Duodenal mucosa (tissue), 2 donors: ENCODE measurements around the gene RPL6.

Source experiments
- H3K27ac ChIP-seq: one replicate; pipeline ENCODE4 v1.7.0; 2013; ENCODE audit warnings: low read depth, low read length
- H3K27me3 ChIP-seq, 2 donors: one replicate each; pipeline ENCODE4 v1.7.0; 2013; ENCODE audit warnings: low read length in 2 of 2, control low read depth in 1 of 2; ENCODE audit not compliant: insufficient read depth in 2 of 2, control insufficient read depth in 1 of 2
- H3K36me3 ChIP-seq, 2 donors: one replicate each; pipeline ENCODE4 v1.7.0; 2013; ENCODE audit warnings: low read length in 2 of 2, control low read depth in 1 of 2; ENCODE audit not compliant: insufficient read depth in 2 of 2, control insufficient read depth in 1 of 2
- H3K4me1 ChIP-seq, 2 donors: one replicate each; pipeline ENCODE4 v1.7.0; 2013; ENCODE audit warnings: low read length in 2 of 2, control low read depth in 1 of 2; ENCODE audit not compliant: insufficient read depth in 2 of 2, control insufficient read depth in 1 of 2
- H3K4me3 ChIP-seq, 2 donors: one replicate each; pipeline ENCODE4 v1.7.0; 2013; ENCODE audit warnings: low read length in 2 of 2, low read depth in 1 of 2
- H3K9ac ChIP-seq, 2 donors: one replicate each; pipeline ENCODE4 v1.7.0; 2013; ENCODE audit warnings: low read length in 2 of 2, low read depth in 1 of 2
- H3K9me3 ChIP-seq, 2 donors: one replicate each; pipeline ENCODE4 v1.7.0; 2013; ENCODE audit warnings: low read length in 2 of 2, control low read depth in 1 of 2; ENCODE audit not compliant: control insufficient read depth in 1 of 2

Gene RPL6

DNA sequence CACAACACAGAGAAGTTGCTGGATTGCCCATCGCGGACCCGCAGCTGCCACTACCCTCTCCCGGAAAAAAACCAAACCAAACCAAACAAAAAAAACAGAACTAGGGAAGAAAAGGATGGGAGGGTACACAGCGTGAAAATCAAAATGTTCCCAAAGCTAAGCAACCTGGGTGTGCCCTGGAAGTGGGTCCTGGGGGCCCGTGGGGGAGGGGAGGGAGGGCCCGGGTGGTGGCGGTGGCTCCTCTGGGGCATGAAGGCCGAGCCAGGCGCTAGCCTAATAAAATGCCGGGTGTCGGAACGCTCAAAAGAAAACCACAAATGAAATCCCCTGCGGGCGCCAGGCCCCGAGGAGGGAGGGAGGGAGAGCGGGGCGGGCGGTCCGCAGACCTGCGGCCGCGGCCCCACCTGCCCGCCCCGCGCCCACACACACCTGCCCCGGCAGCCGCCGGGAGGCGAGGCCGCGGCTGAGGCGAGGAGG is 28.0 kb downstream of the RPL6 start:
- peak overlapping the region; percentile 42 for H3K27ac ChIP-seq
- H3K27me3 ChIP-seq = no peaks in the 10 kb centered on the region
- peak overlapping the region; percentile 54 to 55 for H3K9ac ChIP-seq
- H3K4me1 ChIP-seq = peaks cover 11 to 18% of the 10 kb centered on the region in 2 donors
- H3K4me3 ChIP-seq = peak overlapping the region; percentile 79 to 80
- H3K9me3 ChIP-seq = no peaks in the 10 kb centered on the region
- H3K36me3 ChIP-seq = no peaks in the 10 kb centered on the region

DNA sequence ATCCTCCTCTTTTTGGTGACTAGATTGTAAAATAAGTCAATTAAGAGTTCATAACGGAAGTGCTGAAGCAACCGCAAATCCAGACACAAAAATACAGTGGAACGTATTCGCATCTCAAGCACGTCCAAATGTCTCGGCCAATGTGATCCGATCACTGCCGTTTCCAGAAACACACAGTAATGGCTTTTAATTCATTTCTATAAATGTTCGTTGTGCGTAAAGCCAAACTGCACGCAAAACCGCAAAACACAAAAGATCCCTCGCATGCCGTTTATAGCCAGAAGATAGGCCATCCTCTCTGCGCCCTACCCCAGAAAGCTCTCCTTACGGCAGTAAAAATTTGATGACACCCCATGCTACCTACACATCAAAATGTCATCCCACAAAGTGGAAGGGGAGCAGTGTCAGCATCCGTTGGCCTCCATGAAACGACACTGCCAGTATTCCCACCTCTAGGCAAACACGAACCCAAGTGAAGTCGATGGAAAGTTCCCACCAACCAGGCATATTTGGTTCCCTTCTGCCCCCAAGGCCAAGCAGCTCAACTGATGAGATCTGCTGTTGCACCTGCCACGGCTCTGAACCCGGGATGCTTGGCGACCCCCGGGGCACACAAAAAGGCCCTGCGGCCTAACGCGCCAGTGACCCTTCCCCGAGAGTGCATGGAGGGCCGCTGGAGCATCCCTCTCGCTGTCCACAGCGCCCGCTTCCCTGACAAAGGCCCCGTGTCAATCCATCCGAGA is 28.6 kb downstream of the RPL6 start:
- no peaks in the 10 kb centered on the region for H3K27me3 ChIP-seq
- H3K36me3 ChIP-seq = no peaks in the 10 kb centered on the region
- H3K27ac ChIP-seq = no peak overlapping the region
- H3K9ac ChIP-seq = peak overlapping the region; percentile 45 to 55
- peaks cover 11 to 18% of the 10 kb centered on the region in 2 donors for H3K4me1 ChIP-seq
- no peaks in the 10 kb centered on the region for H3K9me3 ChIP-seq
- peak overlapping the region; percentile 79 to 80 for H3K4me3 ChIP-seq

DNA sequence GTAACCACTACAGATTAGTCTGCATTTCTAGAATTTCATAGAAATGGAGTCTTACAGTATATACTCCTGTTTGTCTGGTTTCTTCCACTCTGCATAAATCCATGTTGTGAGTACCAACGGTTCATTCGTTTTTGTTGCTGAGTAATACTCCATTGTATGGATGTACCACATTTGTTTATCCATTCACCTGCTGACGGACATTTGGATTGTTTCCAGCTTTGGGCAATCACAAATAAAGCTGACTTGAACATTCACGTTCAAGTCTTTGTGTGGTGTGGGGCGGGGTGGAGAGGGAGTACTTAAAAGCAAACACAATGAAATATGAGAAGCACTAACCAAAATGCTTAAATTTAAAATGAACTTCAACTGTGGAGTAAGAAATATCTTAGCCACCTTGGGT is 34.3 kb downstream of the RPL6 start:
- H3K4me3 ChIP-seq = no peak overlapping the region
- peaks cover 0 to 4% of the 10 kb centered on the region in 2 donors for H3K9me3 ChIP-seq
- H3K9ac ChIP-seq = no peak overlapping the region
- H3K27me3 ChIP-seq = no peaks in the 10 kb centered on the region
- H3K4me1 ChIP-seq = peaks cover 3 to 9% of the 10 kb centered on the region in 2 donors
- no peaks in the 10 kb centered on the region for H3K36me3 ChIP-seq
- no peak overlapping the region for H3K27ac ChIP-seq

GRCh38 chr12:112374166-112374740 is 35.2 kb downstream of the RPL6 start:
- Histone ChIP-seq H3K4me1 (peaks cover 3 to 7% of the 10 kb centered on the region in 2 donors), H3K4me3 (no peak overlapping the region), H3K27ac (no peak overlapping the region), H3K27me3 (no peaks in the 10 kb centered on the region), H3K36me3 (no peaks in the 10 kb centered on the region), H3K9ac (no peak overlapping the region), H3K9me3 (peaks cover 0 to 4% of the 10 kb centered on the region in 2 donors)

DNA sequence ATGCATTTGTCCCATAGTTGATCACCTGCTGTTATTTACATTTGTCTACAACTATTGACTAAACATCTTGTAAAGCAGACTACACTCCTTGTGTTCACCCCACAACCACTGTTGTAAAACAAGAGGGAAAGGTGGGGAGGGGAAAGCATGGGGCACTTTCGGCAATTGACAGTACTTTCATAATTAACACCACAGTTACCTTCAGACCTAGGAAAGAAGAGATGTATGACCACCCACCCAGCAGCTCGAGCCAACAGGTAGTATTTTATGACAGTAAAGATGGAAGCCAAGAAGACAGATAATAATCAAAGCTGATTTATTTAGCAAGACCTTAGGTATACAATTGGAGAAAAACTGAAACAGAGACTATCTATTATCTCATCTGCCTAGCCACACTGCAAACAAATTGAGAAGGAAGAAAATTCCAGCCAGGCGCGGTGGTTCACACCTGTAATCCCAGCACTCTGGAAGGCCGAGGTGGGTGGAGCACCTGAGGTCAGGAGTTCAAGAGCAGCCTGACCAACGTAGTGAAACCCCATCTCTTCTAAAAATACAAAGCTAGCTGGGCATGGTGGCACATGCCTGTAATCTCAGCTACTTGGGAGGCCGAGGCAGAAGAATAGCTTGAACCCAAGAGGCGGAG is 38.4 kb downstream of the RPL6 start:
- Histone ChIP-seq H3K27me3 (no peaks in the 10 kb centered on the region), H3K27ac (no peak overlapping the region), H3K9ac (no peak overlapping the region), H3K4me3 (no peak overlapping the region), H3K9me3 (peaks cover 0 to 4% of the 10 kb centered on the region in 2 donors), H3K4me1 (peaks cover 3 to 7% of the 10 kb centered on the region in 2 donors), H3K36me3 (no peaks in the 10 kb centered on the region)

DNA sequence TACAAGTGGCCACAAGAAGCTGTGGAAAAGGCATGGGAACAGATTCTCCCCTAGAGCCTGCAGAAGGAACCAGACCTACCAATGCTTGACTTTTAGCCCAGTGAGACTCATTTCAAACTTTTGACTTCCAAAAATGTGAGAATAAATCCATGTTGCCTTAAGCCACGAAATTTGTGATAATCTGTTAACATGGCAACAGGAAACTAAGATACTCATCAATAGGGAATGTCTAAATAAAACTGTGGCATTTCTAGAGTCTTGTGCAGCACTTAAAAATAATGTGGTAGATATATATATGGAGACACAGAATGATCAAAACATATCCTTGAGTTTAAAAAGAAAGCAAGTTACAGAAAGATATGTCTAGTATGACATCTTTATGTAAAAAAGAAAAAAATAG is 39.2 kb downstream of the RPL6 start:
- H3K9ac ChIP-seq = no peak overlapping the region
- no peak overlapping the region for H3K4me3 ChIP-seq
- no peaks in the 10 kb centered on the region for H3K36me3 ChIP-seq
- H3K27ac ChIP-seq = no peak overlapping the region
- H3K9me3 ChIP-seq = peaks cover 0 to 4% of the 10 kb centered on the region in 2 donors
- peaks cover 3 to 7% of the 10 kb centered on the region in 2 donors for H3K4me1 ChIP-seq
- H3K27me3 ChIP-seq = no peaks in the 10 kb centered on the region

DNA sequence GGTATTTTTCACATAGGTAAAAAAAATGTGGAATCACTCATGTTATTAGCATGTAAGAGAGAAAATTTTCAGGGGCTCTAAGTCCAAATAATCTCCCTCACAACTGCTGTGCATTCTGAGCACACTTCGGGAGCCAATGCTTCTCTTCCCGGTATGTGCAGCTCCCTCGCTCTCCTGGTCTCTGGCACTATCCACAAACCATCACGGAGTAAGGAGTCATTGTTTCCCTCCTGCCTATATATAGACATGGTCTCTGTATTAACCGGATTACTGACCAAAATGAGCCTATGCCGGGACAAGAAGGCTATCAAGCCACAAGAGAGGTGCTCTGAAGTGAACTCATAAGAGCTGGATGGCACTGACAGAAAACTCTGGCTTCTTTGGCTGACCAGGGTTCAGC is 40.5 kb downstream of the RPL6 start:
- H3K27ac ChIP-seq = no peak overlapping the region

GRCh38 chr12:112367965-112368364 is 41.4 kb downstream of the RPL6 start:
- H3K27me3 ChIP-seq = no peaks in the 10 kb centered on the region
- H3K4me3 ChIP-seq = no peak overlapping the region
- H3K9ac ChIP-seq = no peak overlapping the region
- no peaks in the 10 kb centered on the region for H3K9me3 ChIP-seq
- no peak overlapping the region for H3K27ac ChIP-seq
- no peaks in the 10 kb centered on the region for H3K36me3 ChIP-seq
- H3K4me1 ChIP-seq = peaks cover 2 to 4% of the 10 kb centered on the region in 2 donors

More for the DNA sequence above, 40.5 kb downstream of the RPL6 start:
- no peak overlapping the region for H3K4me3 ChIP-seq
- no peaks in the 10 kb centered on the region for H3K27me3 ChIP-seq
- no peaks in the 10 kb centered on the region for H3K36me3 ChIP-seq
- no peaks in the 10 kb centered on the region for H3K9me3 ChIP-seq
- peaks cover 3 to 4% of the 10 kb centered on the region in 2 donors for H3K4me1 ChIP-seq
- H3K9ac ChIP-seq = no peak overlapping the region

DNA sequence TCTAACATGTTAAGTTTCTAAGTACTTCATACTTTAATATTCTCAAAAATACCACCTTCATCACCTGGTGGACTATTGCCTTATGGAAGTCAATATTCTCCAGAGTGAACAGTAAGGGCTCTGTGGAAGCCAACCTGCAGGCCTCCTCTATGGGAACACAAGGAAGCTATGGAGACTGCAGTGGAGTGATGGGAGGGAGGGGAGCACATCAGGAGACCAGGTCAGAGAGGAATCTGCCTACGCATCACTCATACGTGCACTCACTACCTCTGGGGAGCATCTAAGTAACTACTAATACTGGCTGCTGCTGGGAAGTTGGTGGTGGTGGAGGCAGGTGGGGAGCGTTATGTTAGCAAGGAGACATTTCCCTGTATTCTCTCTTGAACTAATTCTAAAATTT is 47.1 kb downstream of the RPL6 start:
- H3K36me3 ChIP-seq = no peaks in the 10 kb centered on the region
- H3K9me3 ChIP-seq = no peaks in the 10 kb centered on the region
- no peaks in the 10 kb centered on the region for H3K27me3 ChIP-seq
- H3K4me3 ChIP-seq = no peak overlapping the region
- no peak overlapping the region for H3K9ac ChIP-seq
- no peaks in the 10 kb centered on the region for H3K4me1 ChIP-seq
- no peak overlapping the region for H3K27ac ChIP-seq

- Histone ChIP-seq H3K27me3 (no peaks in the 10 kb centered on the region), H3K9ac (no peak overlapping the region), H3K36me3 (no peaks in the 10 kb centered on the region), H3K9me3 (no peaks in the 10 kb centered on the region), H3K4me1 (no peaks in the 10 kb centered on the region), H3K27ac (no peak overlapping the region), H3K4me3 (no peak overlapping the region)
Observed at GRCh38 chr12:112361271-112361670, 48.1 kb downstream of the RPL6 start.
